GM23248 (cell line): ENCODE measurements around the gene MTA2. TPM values are rescaled to one million over a fixed set of nuclear protein-coding genes. Genes with fewer than 3 reads are reported as not detected.
"Not testable (repeated sequence)": the region's sequence is repeated elsewhere in the genome, so short reads cannot be mapped to it uniquely, and the experiment has no call there.

ENCODE experiments used
- DNase-seq: peaks from one replicate; pipeline ENCODE4 v3.0.0-alpha.2; 2015
- H2AFZ ChIP-seq: fragments of 200-600 bp; sonication (generic); 2 replicates; pipeline ENCODE4 v1.6.1; 2016; ENCODE audit warnings: antibody characterized with exemption
- H3F3A ChIP-seq: fragments of 200-600 bp; sonication (generic); 2 replicates; pipeline ENCODE4 v1.6.1; 2016; ENCODE audit warnings: mild to moderate bottlenecking, antibody characterized with exemption, mixed run types; ENCODE audit not compliant: insufficient read depth
- H3K27ac ChIP-seq: fragments of 200-600 bp; sonication (generic); 2 replicates; pipeline ENCODE4 v1.5.1; 2016; ENCODE audit warnings: mild to moderate bottlenecking
- H3K27me3 ChIP-seq: fragments of 200-600 bp; sonication (generic); replicated peaks from 2 replicates; pipeline ENCODE4 v1.6.1; 2016; ENCODE audit warnings: mild to moderate bottlenecking; ENCODE audit not compliant: insufficient read depth
- H3K36me3 ChIP-seq: fragments of 200-600 bp; sonication (generic); 2 replicates; pipeline ENCODE4 v1.6.1; 2016; ENCODE audit warnings: low read depth, mild to moderate bottlenecking
- H3K4me1 ChIP-seq: fragments of 200-600 bp; sonication (generic); 2 replicates; pipeline ENCODE4 v1.6.1; 2016; ENCODE audit warnings: mild to moderate bottlenecking; ENCODE audit not compliant: insufficient read depth
- H3K4me2 ChIP-seq: fragments of 200-600 bp; sonication (generic); one replicate; pipeline ENCODE4 v1.6.1; 2016; ENCODE audit warnings: mild to moderate bottlenecking; ENCODE audit not compliant: unreplicated experiment
- H3K4me3 ChIP-seq: fragments of 200-600 bp; sonication (generic); 2 replicates; pipeline ENCODE4 v1.5.1; 2016; ENCODE audit warnings: mild to moderate bottlenecking
- H3K79me2 ChIP-seq: fragments of 200-600 bp; sonication (generic); 2 replicates; pipeline ENCODE4 v1.6.1; 2016; ENCODE audit warnings: mild to moderate bottlenecking; ENCODE audit not compliant: insufficient read depth
- H3K9ac ChIP-seq: fragments of 200-600 bp; sonication (generic); 2 replicates; pipeline ENCODE4 v1.6.1; 2016; ENCODE audit warnings: mild to moderate bottlenecking
- H3K9me2 ChIP-seq: fragments of 200-600 bp; sonication (generic); 2 replicates; pipeline ENCODE4 v1.6.1; 2016; ENCODE audit warnings: mixed run types, mild to moderate bottlenecking, moderate library complexity; ENCODE audit not compliant: insufficient read depth
- H3K9me3 ChIP-seq: fragments of 200-600 bp; sonication (generic); one replicate; pipeline ENCODE4 v1.6.1; 2017; ENCODE audit warnings: low read depth
- H4K20me1 ChIP-seq: fragments of 200-600 bp; sonication (generic); 2 replicates; pipeline ENCODE4 v1.6.0; 2016; ENCODE audit not compliant: insufficient read depth
- EZH2 ChIP-seq: fragments of 200-600 bp; sonication (generic); IDR thresholded peaks from 2 replicates; pipeline ENCODE4 v1.6.1; 2018; ENCODE audit warnings: antibody characterized with exemption, mild to moderate bottlenecking; ENCODE audit not compliant: insufficient read depth, poor library complexity, severe bottlenecking
- EZH2phosphoT487 ChIP-seq: fragments of 200-600 bp; sonication (generic); IDR thresholded peaks from 2 replicates; pipeline ENCODE4 v1.6.1; 2018; ENCODE audit warnings: antibody characterized with exemption, moderate library complexity, mild to moderate bottlenecking, low read depth; ENCODE audit not compliant: insufficient read depth
- WGBS, 2 experiments: methylation state at CpG; one replicate each; pipeline ENCODE4 v1.1.6; 2015 to 2017; ENCODE audit warnings: low lambda C conversion rate in 2 of 2, low coverage in 1 of 2; ENCODE audit errors: missing lambda C conversion rate in 2 of 2; 5-methylcytosine and 5-hydroxymethylcytosine counted together
- in situ Hi-C: fragments of 300-500 bp; cut with MboI; formaldehyde crosslinking; loops from 2 replicates; pipeline ENCODE4 v1.15.0; 2020
- polyA plus RNA-seq: library from polyadenylated mRNA; unstranded; fragments of >200 nt; fragmentation: Nextera tagmentation; extraction: Ambion mirVana; gene quantifications from 2 replicates; pipeline ENCODE4 v1.2.1, GENCODE V29; 2016
- total RNA-seq: library from RNA; depleted of rRNA; stranded (reverse); fragments of >200 nt; shearing (Covaris generic); gene quantifications from 2 replicates; pipeline ENCODE4 v1.2.3, GENCODE V29; 2014; rRNA removed

Gene MTA2
- 98.8 and 114 TPM in 2 replicates for total RNA-seq
- polyA plus RNA-seq: 26.3 and 28.9 TPM in 2 replicates

GRCh38 chr11:62601372-62602140, at the start of gene MTA2:
Gene MTA2 (minus strand): TSS chr11:62601865. CDS start chr11:62601450, 415 bp downstream.
- 1% methylated on average over 55 of the region's 83 CpGs for WGBS, 2 experiments
- Histone ChIP-seq H3K4me1 (peaks cover 20% of the 10 kb centered on the region), H3K9me3 (no peaks in the 10 kb centered on the region), H2AFZ (peak within 1 kb of the TSS; percentile 76), H3K27me3 (no peaks in the 10 kb centered on the region), H3K4me3 (peak within 1 kb of the TSS; percentile 88), H3K9ac (peak within 1 kb of the TSS; percentile 95), H3K36me3 (peaks cover 20% of the 10 kb centered on the region; the same call in 1 of the 2 replicates), H3F3A (peaks cover 31% of the 10 kb centered on the region), H3K4me2 (peak within 1 kb of the TSS; percentile 100), H3K79me2 (peaks cover 48% of the 10 kb centered on the region), H3K9me2 (no peaks in the 10 kb centered on the region), H4K20me1 (no peaks in the 10 kb centered on the region), H3K27ac (peak within 1 kb of the TSS; percentile 77)
- DNase-seq: peak; percentile 99
- in situ Hi-C loops: no loop called here
- TF ChIP-seq EZH2phosphoT487: no peak
- no peak for TF ChIP-seq EZH2

GRCh38 chr11:62650283-62650682, 48.6 kb upstream of the MTA2 start:
- H3K27ac ChIP-seq, H3K4me2 ChIP-seq, H3K4me3 ChIP-seq, in situ Hi-C loops, DNase-seq, H3K36me3 ChIP-seq, H3K9me2 ChIP-seq, H3K27me3 ChIP-seq, H3K9me3 ChIP-seq, H3K9ac ChIP-seq, H4K20me1 ChIP-seq, H2AFZ ChIP-seq: not testable (repeated sequence)
- WGBS, 2 experiments: 94% methylated on average over 12 of the region's 12 CpGs
- Histone ChIP-seq H3K4me1 (peaks cover 19% of the 10 kb centered on the region), H3F3A (peaks cover 10% of the 10 kb centered on the region; the same call in 1 of the 2 replicates), H3K79me2 (peaks cover 54% of the 10 kb centered on the region)

- no peak overlapping the region for H3K4me2 ChIP-seq
- no peak overlapping the region for H3K9ac ChIP-seq
- H4K20me1 ChIP-seq: no peaks in the 10 kb centered on the region
- H2AFZ ChIP-seq: no peak overlapping the region
- peaks cover 62% of the 10 kb centered on the region for H3K79me2 ChIP-seq
- WGBS, 2 experiments: 89 to 90% methylated on average over 11 of the region's 11 CpGs
- H3K4me1 ChIP-seq: peaks cover 25% of the 10 kb centered on the region
- H3K9me3 ChIP-seq: no peaks in the 10 kb centered on the region
- in situ Hi-C loops: no loop called here
- DNase-seq: no peak
- H3F3A ChIP-seq: peaks cover 10% of the 10 kb centered on the region; the same call in 1 of the 2 replicates
- H3K27ac ChIP-seq: no peak overlapping the region
- no peaks in the 10 kb centered on the region for H3K27me3 ChIP-seq
- TF ChIP-seq EZH2phosphoT487: no peak
- TF ChIP-seq EZH2: no peak
- no peak overlapping the region for H3K4me3 ChIP-seq
- no peaks in the 10 kb centered on the region for H3K9me2 ChIP-seq
- no peaks in the 10 kb centered on the region; the same call in 1 of the 2 replicates for H3K36me3 ChIP-seq
Measured at GRCh38 chr11:62649486-62649885, 47.8 kb upstream of the MTA2 start.

- peaks cover 25% of the 10 kb centered on the region for H3K4me1 ChIP-seq
- peaks cover 10% of the 10 kb centered on the region; the same call in 1 of the 2 replicates for H3F3A ChIP-seq
- H3K27me3 ChIP-seq: no peaks in the 10 kb centered on the region
- no peaks in the 10 kb centered on the region for H3K9me2 ChIP-seq
- no peak overlapping the region for H3K9ac ChIP-seq
- no peak overlapping the region for H2AFZ ChIP-seq
- no peaks in the 10 kb centered on the region; the same call in 1 of the 2 replicates for H3K36me3 ChIP-seq
- WGBS, 2 experiments: 82 to 83% methylated on average over 11 of the region's 11 CpGs
- H3K27ac ChIP-seq: no peak overlapping the region
- no peak overlapping the region for H3K4me3 ChIP-seq
- H3K79me2 ChIP-seq: peaks cover 67% of the 10 kb centered on the region
- DNase-seq: no peak
- H3K9me3 ChIP-seq: no peaks in the 10 kb centered on the region
- in situ Hi-C loops: no loop called here
- TF ChIP-seq EZH2: no peak
- TF ChIP-seq EZH2phosphoT487: no peak
- no peak overlapping the region for H3K4me2 ChIP-seq
- H4K20me1 ChIP-seq: no peaks in the 10 kb centered on the region
Measured at GRCh38 chr11:62648967-62649364, 47.3 kb upstream of the MTA2 start.
